ENCODE measurements around the gene GPI.

GRCh38 chr19:34408411-34408810, 43.4 kb downstream of the GPI start:
- TF ChIP-seq, protein P1, sequence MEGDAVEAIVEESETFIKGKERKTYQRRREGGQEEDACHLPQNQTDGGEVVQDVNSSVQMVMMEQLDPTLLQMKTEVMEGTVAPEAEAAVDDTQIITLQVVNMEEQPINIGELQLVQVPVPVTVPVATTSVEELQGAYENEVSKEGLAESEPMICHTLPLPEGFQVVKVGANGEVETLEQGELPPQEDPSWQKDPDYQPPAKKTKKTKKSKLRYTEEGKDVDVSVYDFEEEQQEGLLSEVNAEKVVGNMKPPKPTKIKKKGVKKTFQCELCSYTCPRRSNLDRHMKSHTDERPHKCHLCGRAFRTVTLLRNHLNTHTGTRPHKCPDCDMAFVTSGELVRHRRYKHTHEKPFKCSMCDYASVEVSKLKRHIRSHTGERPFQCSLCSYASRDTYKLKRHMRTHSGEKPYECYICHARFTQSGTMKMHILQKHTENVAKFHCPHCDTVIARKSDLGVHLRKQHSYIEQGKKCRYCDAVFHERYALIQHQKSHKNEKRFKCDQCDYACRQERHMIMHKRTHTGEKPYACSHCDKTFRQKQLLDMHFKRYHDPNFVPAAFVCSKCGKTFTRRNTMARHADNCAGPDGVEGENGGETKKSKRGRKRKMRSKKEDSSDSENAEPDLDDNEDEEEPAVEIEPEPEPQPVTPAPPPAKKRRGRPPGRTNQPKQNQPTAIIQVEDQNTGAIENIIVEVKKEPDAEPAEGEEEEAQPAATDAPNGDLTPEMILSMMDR (optimal IDR thresholded peaks at IDR 0.05 in 1 of 3, IDR thresholded peaks at IDR 0.05 in 1 of 3, conservative IDR thresholded peaks at IDR 0.05 in 1 of 3; ENCODE audit: extremely low read depth in 1 of 3, insufficient read depth in 2 of 3, low read length in 3 of 3) = no peak
- TF ChIP-seq EZH2 (IDR thresholded peaks at IDR 0.05; ENCODE audit: low read length) = no peak
